A673 (cell line): ENCODE measurements around the gene EED. TPM values are rescaled to one million over a fixed set of nuclear protein-coding genes. Genes with fewer than 3 reads are reported as not detected.
"Not testable (repeated sequence)": the region's sequence is repeated elsewhere in the genome, so short reads cannot be mapped to it uniquely, and the experiment has no call there.

ENCODE experiments used
- BruUV-seq: library from RNA; stranded (reverse); fragments of 400-500 nt; replicated peaks from 2 replicates; lab custom pipeline; 2021; lab: Mats Ljungman, UMichigan
- CTCF ChIA-PET: fragments of 300-600 bp; sonication (Branson Sonifier 250); formaldehyde crosslinking; loops from one replicate; lab custom pipeline; 2022; ENCODE audit warnings: antibody characterized with exemption; lab: Charles Lee
- POLR2A ChIA-PET: fragments of 300-600 bp; sonication (Branson Sonifier 250); formaldehyde crosslinking; loops from one replicate; lab custom pipeline; 2022; ENCODE audit warnings: antibody characterized with exemption; ENCODE audit not compliant: low non-redundant PET; lab: Charles Lee
- DNase-seq: peaks from one replicate; pipeline ENCODE4 v3.0.0-alpha.2; 2015; ENCODE audit warnings: low spot score
- H3K27ac ChIP-seq: fragments of 200-600 bp; sonication (generic); 2 replicates; pipeline ENCODE4 v1.5.1; 2016; ENCODE audit warnings: mixed run types, low read depth, mild to moderate bottlenecking, mixed read lengths, antibody characterized with exemption, low read length; ENCODE audit not compliant: poor library complexity, severe bottlenecking
- H3K27me3 ChIP-seq: fragments of 200-600 bp; sonication (generic); replicated peaks from 2 replicates; pipeline ENCODE4 v1.6.1; 2017; ENCODE audit warnings: mixed run types, low read depth, mild to moderate bottlenecking, mixed read lengths, antibody characterized with exemption, low read length; ENCODE audit not compliant: insufficient read depth, poor library complexity
- H3K36me3 ChIP-seq: fragments of 200-600 bp; sonication (generic); 2 replicates; pipeline ENCODE4 v1.6.1; 2016; ENCODE audit warnings: mixed run types, mild to moderate bottlenecking, mixed read lengths, antibody characterized with exemption, low read length; ENCODE audit not compliant: insufficient read depth, poor library complexity, severe bottlenecking
- H3K4me1 ChIP-seq: fragments of 200-600 bp; sonication (generic); 2 replicates; pipeline ENCODE4 v1.6.1; 2017; ENCODE audit warnings: mixed run types, mild to moderate bottlenecking, mixed read lengths, antibody characterized with exemption, low read length; ENCODE audit not compliant: insufficient read depth, poor library complexity, severe bottlenecking
- H3K4me3 ChIP-seq: fragments of 200-600 bp; sonication (generic); 2 replicates; pipeline ENCODE4 v1.5.1; 2016; ENCODE audit warnings: low read depth, mixed run types, mild to moderate bottlenecking, mixed read lengths, low read length; ENCODE audit not compliant: poor library complexity, severe bottlenecking
- H3K9me3 ChIP-seq: fragments of 200-600 bp; sonication (generic); 2 replicates; pipeline ENCODE4 v1.6.1; 2016; ENCODE audit warnings: mixed run types, low read depth, mild to moderate bottlenecking, mixed read lengths, antibody characterized with exemption, low read length; ENCODE audit not compliant: poor library complexity, severe bottlenecking
- EZH2 ChIP-seq: fragments of 200-600 bp; sonication (generic); IDR thresholded peaks from 2 replicates; pipeline ENCODE4 v1.6.1; 2017; ENCODE audit warnings: borderline replicate concordance, low read depth, mild to moderate bottlenecking, mixed read lengths, antibody characterized with exemption, low read length; ENCODE audit not compliant: poor library complexity, severe bottlenecking
- intact Hi-C: fragments of 100-400 bp; cut with micrococcal nuclease; formaldehyde crosslinking; loops from one replicate; pipeline ENCODE4 v1.10.0; 2022; ENCODE audit not compliant: unreplicated experiment
- total RNA-seq: library from RNA; stranded (reverse); gene quantifications from 2 replicates; pipeline ENCODE4 v1.2.3, GENCODE V29; 2021
- TF ChIP-seq, protein P1 (sequence below): fragments of 300-800, 200-600 bp; sonication (generic); conservative IDR thresholded peaks from 2 replicates; pipeline ENCODE4 v1.5.1; 2017; ENCODE audit warnings: low read depth, mild to moderate bottlenecking, antibody characterized with exemption, low read length, moderate library complexity, mixed read lengths

The EED gene
- total RNA-seq, 1 experiment from 2014 or later: 43.4 TPM

DNA sequence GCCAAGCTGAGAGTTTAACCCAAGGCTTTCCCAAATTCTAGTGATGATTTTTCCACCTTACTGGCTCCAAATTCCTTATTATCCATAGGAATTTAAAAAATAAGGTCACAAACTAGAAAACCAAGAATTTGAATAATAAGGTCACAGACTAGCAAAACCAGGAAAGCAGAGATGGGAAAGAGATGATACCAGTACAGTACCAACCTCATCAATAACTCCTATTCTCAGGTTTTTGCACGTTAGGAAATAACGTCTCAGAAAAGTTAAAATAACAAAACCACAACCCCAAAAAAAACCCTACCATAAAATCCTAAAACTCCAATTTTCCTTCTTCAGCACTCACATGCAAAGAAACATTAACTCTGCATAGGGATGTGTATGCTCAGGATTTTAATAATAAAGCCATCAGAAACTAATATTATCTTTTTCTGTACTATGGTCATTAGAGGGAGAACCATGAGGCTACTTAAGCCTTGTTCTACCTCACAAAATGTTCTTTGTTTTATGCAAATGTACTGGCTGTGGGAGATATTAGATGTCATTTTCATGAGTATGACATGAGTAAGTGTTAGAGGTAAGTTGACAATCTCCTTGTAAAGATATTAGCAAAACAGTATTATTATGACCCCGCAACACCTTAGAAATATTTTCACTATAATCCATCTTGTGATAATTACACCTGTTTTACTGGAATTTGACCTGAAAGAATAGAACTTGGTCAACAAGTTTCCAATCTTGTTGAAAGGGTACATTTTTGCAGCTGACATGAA, 16.1 kb upstream of the EED start:
- no peak for DNase-seq
- TF ChIP-seq, protein P1, sequence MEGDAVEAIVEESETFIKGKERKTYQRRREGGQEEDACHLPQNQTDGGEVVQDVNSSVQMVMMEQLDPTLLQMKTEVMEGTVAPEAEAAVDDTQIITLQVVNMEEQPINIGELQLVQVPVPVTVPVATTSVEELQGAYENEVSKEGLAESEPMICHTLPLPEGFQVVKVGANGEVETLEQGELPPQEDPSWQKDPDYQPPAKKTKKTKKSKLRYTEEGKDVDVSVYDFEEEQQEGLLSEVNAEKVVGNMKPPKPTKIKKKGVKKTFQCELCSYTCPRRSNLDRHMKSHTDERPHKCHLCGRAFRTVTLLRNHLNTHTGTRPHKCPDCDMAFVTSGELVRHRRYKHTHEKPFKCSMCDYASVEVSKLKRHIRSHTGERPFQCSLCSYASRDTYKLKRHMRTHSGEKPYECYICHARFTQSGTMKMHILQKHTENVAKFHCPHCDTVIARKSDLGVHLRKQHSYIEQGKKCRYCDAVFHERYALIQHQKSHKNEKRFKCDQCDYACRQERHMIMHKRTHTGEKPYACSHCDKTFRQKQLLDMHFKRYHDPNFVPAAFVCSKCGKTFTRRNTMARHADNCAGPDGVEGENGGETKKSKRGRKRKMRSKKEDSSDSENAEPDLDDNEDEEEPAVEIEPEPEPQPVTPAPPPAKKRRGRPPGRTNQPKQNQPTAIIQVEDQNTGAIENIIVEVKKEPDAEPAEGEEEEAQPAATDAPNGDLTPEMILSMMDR: no peak
- TF ChIP-seq EZH2: no peak
- ChIA-PET CTCF (no interaction called here), POLR2A (no interaction called here)
- Histone ChIP-seq H3K4me1 (no peaks in the 10 kb centered on the region), H3K27ac (no peak overlapping the region), H3K27me3 (no peaks in the 10 kb centered on the region), H3K9me3 (peaks cover 4% of the 10 kb centered on the region), H3K4me3 (no peak overlapping the region), H3K36me3 (no peaks in the 10 kb centered on the region)
- intact Hi-C loops: no loop called here
- BruUV-seq: no TSS peak

DNA sequence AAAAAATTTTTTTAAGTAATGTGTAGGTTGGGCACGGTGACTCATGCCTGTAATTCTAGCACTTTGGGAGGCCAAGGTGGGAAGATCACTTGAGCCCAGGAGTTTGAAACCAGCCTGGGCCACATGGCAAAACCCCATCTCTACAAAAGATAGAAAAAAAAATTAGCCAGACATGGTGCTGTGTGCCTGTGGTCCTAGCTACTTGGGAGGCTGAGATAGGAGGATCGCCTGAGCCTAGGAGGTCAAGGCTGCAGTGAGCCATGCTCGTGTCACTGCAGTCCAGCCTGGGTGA, 15.6 kb upstream of the EED start:
- H3K27me3 ChIP-seq, DNase-seq, H3K9me3 ChIP-seq, POLR2A ChIA-PET, H3K36me3 ChIP-seq, H3K4me3 ChIP-seq, CTCF ChIA-PET, BruUV-seq, H3K4me1 ChIP-seq, H3K27ac ChIP-seq, intact Hi-C loops: not testable (repeated sequence)

DNA sequence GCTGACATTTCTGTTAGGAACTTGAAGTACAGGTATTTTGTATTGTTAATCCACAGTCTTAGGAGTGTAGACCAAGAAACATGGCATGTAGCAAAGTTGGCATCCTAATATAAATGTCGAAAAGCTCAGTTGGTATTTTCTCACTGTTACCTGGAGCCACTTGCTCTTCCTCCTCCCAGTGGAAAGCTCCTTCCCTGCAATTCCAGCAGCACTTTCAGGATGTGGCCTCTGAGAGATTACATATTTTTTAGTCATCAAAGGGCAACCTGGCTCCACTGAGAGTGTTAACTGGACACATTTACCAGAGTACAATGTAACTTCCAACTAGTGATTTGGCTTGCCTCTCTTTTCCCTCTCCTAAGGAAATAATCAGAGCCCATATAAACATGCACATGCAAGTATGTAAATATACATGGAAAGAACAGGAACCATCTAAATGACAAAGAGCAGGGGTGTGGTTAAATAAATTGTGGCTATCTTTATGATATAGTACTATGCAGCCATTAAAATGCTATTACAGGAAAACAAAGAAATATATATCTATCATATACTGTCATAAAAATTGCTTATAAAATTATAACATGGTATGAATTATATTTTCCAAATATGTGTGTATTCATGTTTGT, 14.3 kb upstream of the EED start:
- no peak for TF ChIP-seq EZH2
- TF ChIP-seq, protein P1: no peak
- POLR2A ChIA-PET: no interaction called here
- H3K4me3 ChIP-seq: no peak overlapping the region

More for the DNA sequence above, 14.3 kb upstream of the EED start:
- no peak for DNase-seq
- CTCF ChIA-PET: no interaction called here
- intact Hi-C loops: no loop called here
- no peaks in the 10 kb centered on the region for H3K36me3 ChIP-seq
- no peaks in the 10 kb centered on the region for H3K4me1 ChIP-seq
- H3K9me3 ChIP-seq: no peaks in the 10 kb centered on the region
- no peaks in the 10 kb centered on the region for H3K27me3 ChIP-seq
- H3K27ac ChIP-seq: no peak overlapping the region
- BruUV-seq: no TSS peak
